ENCODE data around the gene SFT2D3. TPM values are rescaled to one million over a fixed set of nuclear protein-coding genes. Genes with fewer than 3 reads are reported as not detected.

SFT2D3 gene
- total and polyA plus RNA-seq, 2 of the 13 experiments (the other 11 are each of a cell fraction or from before 2014, with no cell fraction given), result 8.3 to 9.4 TPM

DNA sequence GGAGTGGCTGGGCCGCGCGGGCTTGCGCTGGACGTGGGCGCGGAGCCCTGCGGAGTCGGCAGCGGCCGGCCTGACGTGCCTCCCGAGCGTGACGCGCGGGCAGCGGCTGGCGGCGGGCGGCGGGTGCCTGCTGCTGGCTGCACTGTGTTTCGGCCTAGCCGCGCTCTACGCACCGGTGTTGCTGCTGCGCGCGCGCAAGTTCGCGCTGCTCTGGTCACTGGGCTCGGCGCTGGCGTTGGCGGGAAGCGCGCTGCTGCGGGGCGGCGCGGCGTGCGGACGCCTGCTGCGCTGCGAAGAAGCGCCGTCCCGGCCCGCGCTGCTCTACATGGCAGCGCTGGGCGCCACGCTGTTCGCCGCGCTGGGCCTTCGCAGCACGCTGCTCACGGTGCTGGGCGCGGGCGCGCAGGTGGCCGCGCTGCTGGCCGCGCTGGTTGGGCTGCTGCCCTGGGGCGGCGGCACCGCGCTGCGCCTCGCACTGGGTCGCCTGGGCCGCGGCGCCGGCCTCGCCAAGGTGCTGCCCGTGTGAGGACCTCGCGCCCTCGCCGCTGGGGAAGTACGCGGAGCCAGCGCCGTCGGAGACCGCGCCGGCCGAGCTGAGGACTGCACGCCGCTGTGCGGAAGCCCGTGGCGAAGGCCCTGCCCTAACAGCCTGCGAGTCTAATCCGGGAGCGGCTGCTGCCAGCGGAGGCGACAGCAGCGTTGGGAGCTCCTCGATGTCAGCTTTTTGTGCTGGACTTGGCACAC, 526 bp downstream of the SFT2D3 start (continued):
- TF ChIP-seq, protein P1, sequence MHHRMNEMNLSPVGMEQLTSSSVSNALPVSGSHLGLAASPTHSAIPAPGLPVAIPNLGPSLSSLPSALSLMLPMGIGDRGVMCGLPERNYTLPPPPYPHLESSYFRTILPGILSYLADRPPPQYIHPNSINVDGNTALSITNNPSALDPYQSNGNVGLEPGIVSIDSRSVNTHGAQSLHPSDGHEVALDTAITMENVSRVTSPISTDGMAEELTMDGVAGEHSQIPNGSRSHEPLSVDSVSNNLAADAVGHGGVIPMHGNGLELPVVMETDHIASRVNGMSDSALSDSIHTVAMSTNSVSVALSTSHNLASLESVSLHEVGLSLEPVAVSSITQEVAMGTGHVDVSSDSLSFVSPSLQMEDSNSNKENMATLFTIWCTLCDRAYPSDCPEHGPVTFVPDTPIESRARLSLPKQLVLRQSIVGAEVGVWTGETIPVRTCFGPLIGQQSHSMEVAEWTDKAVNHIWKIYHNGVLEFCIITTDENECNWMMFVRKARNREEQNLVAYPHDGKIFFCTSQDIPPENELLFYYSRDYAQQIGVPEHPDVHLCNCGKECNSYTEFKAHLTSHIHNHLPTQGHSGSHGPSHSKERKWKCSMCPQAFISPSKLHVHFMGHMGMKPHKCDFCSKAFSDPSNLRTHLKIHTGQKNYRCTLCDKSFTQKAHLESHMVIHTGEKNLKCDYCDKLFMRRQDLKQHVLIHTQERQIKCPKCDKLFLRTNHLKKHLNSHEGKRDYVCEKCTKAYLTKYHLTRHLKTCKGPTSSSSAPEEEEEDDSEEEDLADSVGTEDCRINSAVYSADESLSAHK (CRISPR knock-in tag; IDR thresholded peaks at IDR 0.05; ENCODE audit: borderline replicate concordance), result 0 out of 2 replicates have a peak, but pooled peaks have one; percentile 45
- TF ChIP-seq, protein P2, sequence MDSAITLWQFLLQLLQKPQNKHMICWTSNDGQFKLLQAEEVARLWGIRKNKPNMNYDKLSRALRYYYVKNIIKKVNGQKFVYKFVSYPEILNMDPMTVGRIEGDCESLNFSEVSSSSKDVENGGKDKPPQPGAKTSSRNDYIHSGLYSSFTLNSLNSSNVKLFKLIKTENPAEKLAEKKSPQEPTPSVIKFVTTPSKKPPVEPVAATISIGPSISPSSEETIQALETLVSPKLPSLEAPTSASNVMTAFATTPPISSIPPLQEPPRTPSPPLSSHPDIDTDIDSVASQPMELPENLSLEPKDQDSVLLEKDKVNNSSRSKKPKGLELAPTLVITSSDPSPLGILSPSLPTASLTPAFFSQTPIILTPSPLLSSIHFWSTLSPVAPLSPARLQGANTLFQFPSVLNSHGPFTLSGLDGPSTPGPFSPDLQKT (CRISPR knock-in tag; IDR thresholded peaks at IDR 0.05; ENCODE audit: borderline replicate concordance), result peak; percentile 41; the same call in 1 of the 2 replicates
- TF ChIP-seq ZNF7 (CRISPR knock-in tag; IDR thresholded peaks at IDR 0.05) (no peak), FOXJ3 (CRISPR knock-in tag; IDR thresholded peaks at IDR 0.05; ENCODE audit: borderline replicate concordance) (no peak), SAP130 (CRISPR knock-in tag; IDR thresholded peaks at IDR 0.05; ENCODE audit: low read depth) (peak; percentile 73), CREB1 (IDR thresholded peaks at IDR 0.05) (peak; percentile 31; the same call in 1 of the 2 replicates), CREB1 (CRISPR knock-in tag; IDR thresholded peaks at IDR 0.05) (no peak), BHLHE40 (IDR thresholded peaks at IDR 0.05; ENCODE audit: low read length) (peak; percentile 40; the same call in 1 of the 2 replicates), ZNF772 (CRISPR knock-in tag; IDR thresholded peaks at IDR 0.05) (peak; percentile 96; the same call in 1 of the 2 replicates), ZNF296 (CRISPR knock-in tag; conservative IDR thresholded peaks at IDR 0.05) (no peak), KLF6 (CRISPR knock-in tag; IDR thresholded peaks at IDR 0.05) (peak; percentile 72; the same call in 1 of the 2 replicates), ZMAT3 (CRISPR knock-in tag; conservative IDR thresholded peaks at IDR 0.05) (peak; percentile 97), ZNF570 (CRISPR knock-in tag; IDR thresholded peaks at IDR 0.05; ENCODE audit: borderline replicate concordance) (peak; percentile 4; the same call in 1 of the 2 replicates), ZNF331 (CRISPR knock-in tag; IDR thresholded peaks at IDR 0.05) (peak; percentile 13; the same call in 1 of the 2 replicates), SP2 (CRISPR knock-in tag; IDR thresholded peaks at IDR 0.05) (no peak)
- TF ChIP-seq, protein P3, sequence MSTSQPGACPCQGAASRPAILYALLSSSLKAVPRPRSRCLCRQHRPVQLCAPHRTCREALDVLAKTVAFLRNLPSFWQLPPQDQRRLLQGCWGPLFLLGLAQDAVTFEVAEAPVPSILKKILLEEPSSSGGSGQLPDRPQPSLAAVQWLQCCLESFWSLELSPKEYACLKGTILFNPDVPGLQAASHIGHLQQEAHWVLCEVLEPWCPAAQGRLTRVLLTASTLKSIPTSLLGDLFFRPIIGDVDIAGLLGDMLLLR (CRISPR knock-in tag; IDR thresholded peaks at IDR 0.05), result peak; percentile 66; the same call in 1 of the 2 replicates
- TF ChIP-seq, protein P4, sequence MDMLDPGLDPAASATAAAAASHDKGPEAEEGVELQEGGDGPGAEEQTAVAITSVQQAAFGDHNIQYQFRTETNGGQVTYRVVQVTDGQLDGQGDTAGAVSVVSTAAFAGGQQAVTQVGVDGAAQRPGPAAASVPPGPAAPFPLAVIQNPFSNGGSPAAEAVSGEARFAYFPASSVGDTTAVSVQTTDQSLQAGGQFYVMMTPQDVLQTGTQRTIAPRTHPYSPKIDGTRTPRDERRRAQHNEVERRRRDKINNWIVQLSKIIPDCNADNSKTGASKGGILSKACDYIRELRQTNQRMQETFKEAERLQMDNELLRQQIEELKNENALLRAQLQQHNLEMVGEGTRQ (IDR thresholded peaks at IDR 0.05; ENCODE audit: low read depth, low read length), result no peak
- TF ChIP-seq, protein P4 (CRISPR knock-in tag; IDR thresholded peaks at IDR 0.05; ENCODE audit: borderline replicate concordance), result no peak
- TF ChIP-seq, protein P5, sequence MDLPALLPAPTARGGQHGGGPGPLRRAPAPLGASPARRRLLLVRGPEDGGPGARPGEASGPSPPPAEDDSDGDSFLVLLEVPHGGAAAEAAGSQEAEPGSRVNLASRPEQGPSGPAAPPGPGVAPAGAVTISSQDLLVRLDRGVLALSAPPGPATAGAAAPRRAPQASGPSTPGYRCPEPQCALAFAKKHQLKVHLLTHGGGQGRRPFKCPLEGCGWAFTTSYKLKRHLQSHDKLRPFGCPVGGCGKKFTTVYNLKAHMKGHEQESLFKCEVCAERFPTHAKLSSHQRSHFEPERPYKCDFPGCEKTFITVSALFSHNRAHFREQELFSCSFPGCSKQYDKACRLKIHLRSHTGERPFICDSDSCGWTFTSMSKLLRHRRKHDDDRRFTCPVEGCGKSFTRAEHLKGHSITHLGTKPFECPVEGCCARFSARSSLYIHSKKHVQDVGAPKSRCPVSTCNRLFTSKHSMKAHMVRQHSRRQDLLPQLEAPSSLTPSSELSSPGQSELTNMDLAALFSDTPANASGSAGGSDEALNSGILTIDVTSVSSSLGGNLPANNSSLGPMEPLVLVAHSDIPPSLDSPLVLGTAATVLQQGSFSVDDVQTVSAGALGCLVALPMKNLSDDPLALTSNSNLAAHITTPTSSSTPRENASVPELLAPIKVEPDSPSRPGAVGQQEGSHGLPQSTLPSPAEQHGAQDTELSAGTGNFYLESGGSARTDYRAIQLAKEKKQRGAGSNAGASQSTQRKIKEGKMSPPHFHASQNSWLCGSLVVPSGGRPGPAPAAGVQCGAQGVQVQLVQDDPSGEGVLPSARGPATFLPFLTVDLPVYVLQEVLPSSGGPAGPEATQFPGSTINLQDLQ (CRISPR knock-in tag; IDR thresholded peaks at IDR 0.05), result peak; percentile 89
- TF ChIP-seq, protein P6, sequence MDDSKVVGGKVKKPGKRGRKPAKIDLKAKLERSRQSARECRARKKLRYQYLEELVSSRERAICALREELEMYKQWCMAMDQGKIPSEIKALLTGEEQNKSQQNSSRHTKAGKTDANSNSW (CRISPR knock-in tag; IDR thresholded peaks at IDR 0.05; ENCODE audit: borderline replicate concordance), result peak; percentile 93; the same call in 1 of the 2 replicates

All from HepG2 (cell line).